Body of pancreas (tissue), 4 donors: ENCODE results near the gene MEA1.

Experiments
- CTCF ChIP-seq, 7 experiments: fragments of 450-650 bp in 4 of 7; fragments of 200-600 bp in 3 of 7; sonication (generic) in 3 of 7; IDR thresholded peaks; one replicate each; pipeline ENCODE4 v1.5.1; 2016 to 2019; ENCODE audit warnings: antibody characterized with exemption in 7 of 7
- POLR2A ChIP-seq, 3 donors: fragments of 450-650 bp; IDR thresholded peaks; one replicate each; pipeline ENCODE4 v1.6.1; 2016; ENCODE audit warnings: antibody characterized with exemption in 3 of 3, mild to moderate bottlenecking in 2 of 3

DNA sequence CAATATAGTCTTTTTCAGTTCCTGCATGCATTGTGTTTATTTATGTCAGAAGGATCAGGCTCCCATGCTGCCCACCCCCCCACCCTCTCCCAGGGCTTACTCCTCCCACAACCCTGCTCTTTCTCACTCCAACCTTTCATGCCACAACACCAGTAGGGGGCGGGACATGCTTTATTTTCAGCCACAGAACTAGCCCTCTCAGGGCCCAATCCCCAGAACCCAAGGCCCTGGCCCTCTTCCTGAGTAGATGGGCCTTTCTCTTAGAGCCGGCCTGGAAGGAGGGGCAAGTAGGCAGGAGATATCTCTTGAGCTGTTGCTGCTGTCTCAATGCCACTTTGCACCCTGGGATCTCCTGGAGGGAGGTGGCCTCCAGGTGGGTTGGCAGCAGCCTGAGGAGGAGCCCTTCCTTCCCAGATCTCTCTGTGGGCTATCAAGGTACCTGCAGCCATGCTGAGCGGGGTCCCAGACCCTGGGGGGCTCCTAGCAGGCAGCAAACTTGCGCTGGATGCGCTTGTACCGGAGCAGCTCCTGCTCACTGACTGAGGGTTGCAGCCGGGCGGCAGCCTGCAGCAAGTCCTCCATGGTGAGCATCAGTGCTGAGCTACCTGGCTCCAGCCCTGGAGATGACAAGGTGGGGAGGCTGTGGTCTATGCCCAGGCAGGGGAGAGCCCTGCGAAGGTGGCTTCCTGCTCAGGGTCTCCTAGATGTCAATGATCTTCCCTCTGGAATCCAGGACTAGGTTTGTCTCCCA, 49.7 kb downstream of the MEA1 start:
- peak in 5 of 7 experiments; percentile 19 to 29 (median 23) for TF ChIP-seq CTCF (IDR thresholded peaks at IDR 0.05)
- peak in 1 of 3 donors; percentile 5 for TF ChIP-seq POLR2A (IDR thresholded peaks at IDR 0.05)
